Sigmoid colon (tissue), 4 donors: Measurements from ENCODE around the gene RAB13.

Source experiments
- CTCF ChIP-seq, 4 experiments: fragments of 450-650 bp in 3 of 4; fragments of 200-600 bp in 1 of 4; IDR thresholded peaks; one replicate each; pipeline ENCODE4 v1.5.1; 2016 to 2019; ENCODE audit warnings: antibody characterized with exemption in 4 of 4, mild to moderate bottlenecking in 3 of 4, moderate library complexity in 2 of 4
- POLR2A ChIP-seq, 2 donors: fragments of 450-650 bp; IDR thresholded peaks; one replicate each; pipeline ENCODE4 v1.6.1; 2016; ENCODE audit warnings: antibody characterized with exemption in 2 of 2, mild to moderate bottlenecking in 2 of 2, moderate library complexity in 2 of 2
- POLR2AphosphoS5 ChIP-seq, 4 donors: sonication (generic); formaldehyde crosslinking; IDR thresholded peaks; one replicate each; pipeline ENCODE4 v1.6.1; 2017; ENCODE audit warnings: antibody characterized with exemption in 4 of 4

- TF ChIP-seq POLR2A (IDR thresholded peaks at IDR 0.05) (no peak), CTCF (IDR thresholded peaks at IDR 0.05) (no peak), POLR2AphosphoS5 (IDR thresholded peaks at IDR 0.05) (no peak)
Measured at GRCh38 chr1:153968000-153968363, 18.2 kb downstream of the RAB13 start.
